Cardiac muscle cell (in vitro differentiated cells and primary cell): ENCODE data around the gene FAM222A. TPM values are rescaled to one million over a fixed set of nuclear protein-coding genes. Genes with fewer than 3 reads are reported as not detected.

ENCODE experiments used
- DNase-seq, 2 donors: peaks; one replicate each; pipeline versions ENCODE4 v3.0.0 to v3.0.0-alpha.2; 2010 to 2017; ENCODE audit warnings: low read depth in 1 of 2, low spot score in 1 of 2
- H3K27ac ChIP-seq: fragments of 200-600 bp; sonication (generic); 2 replicates; pipeline ENCODE4 v1.5.1; 2016
- H3K27me3 ChIP-seq: fragments of 200-600 bp; sonication (generic); 2 replicates; pipeline ENCODE4 v1.6.0; 2016; ENCODE audit warnings: control low read depth
- H3K36me3 ChIP-seq: fragments of 200-600 bp; sonication (generic); 2 replicates; pipeline ENCODE4 v1.5.1; 2016; ENCODE audit warnings: control low read depth
- H3K4me1 ChIP-seq: fragments of 200-600 bp; sonication (generic); 2 replicates; pipeline ENCODE4 v1.8.1; 2017; ENCODE audit warnings: low read depth, mild to moderate bottlenecking, mixed run types
- H3K4me3 ChIP-seq: fragments of 200-600 bp; sonication (generic); 2 replicates; pipeline ENCODE4 v1.5.1; 2016; ENCODE audit warnings: mild to moderate bottlenecking
- H3K9me3 ChIP-seq: fragments of 200-600 bp; sonication (generic); 2 replicates; pipeline ENCODE4 v1.5.1; 2017; ENCODE audit warnings: low read depth, mild to moderate bottlenecking, control low read depth
- polyA plus RNA-seq: library from polyadenylated mRNA; unstranded; fragments of >200 nt; fragmentation: Nextera tagmentation; extraction: Ambion mirVana; gene quantifications from 2 replicates; pipeline ENCODE4 v1.2.1, GENCODE V29; 2016
- total RNA-seq: library from RNA; depleted of rRNA; stranded (reverse); fragments of >200 nt; gene quantifications from 2 replicates; pipeline ENCODE4 v1.2.3, GENCODE V29; 2016
- TF ChIP-seq, protein P1 (sequence below): IDR thresholded peaks from 2 replicates; pipeline ENCODE4 v1.5.1; 2012; ENCODE audit warnings: low read depth, mild to moderate bottlenecking, low read length

FAM222A gene
- total and polyA plus RNA-seq, 2 experiments from 2014 or later = 25.4 to 42.9 TPM

DNA sequence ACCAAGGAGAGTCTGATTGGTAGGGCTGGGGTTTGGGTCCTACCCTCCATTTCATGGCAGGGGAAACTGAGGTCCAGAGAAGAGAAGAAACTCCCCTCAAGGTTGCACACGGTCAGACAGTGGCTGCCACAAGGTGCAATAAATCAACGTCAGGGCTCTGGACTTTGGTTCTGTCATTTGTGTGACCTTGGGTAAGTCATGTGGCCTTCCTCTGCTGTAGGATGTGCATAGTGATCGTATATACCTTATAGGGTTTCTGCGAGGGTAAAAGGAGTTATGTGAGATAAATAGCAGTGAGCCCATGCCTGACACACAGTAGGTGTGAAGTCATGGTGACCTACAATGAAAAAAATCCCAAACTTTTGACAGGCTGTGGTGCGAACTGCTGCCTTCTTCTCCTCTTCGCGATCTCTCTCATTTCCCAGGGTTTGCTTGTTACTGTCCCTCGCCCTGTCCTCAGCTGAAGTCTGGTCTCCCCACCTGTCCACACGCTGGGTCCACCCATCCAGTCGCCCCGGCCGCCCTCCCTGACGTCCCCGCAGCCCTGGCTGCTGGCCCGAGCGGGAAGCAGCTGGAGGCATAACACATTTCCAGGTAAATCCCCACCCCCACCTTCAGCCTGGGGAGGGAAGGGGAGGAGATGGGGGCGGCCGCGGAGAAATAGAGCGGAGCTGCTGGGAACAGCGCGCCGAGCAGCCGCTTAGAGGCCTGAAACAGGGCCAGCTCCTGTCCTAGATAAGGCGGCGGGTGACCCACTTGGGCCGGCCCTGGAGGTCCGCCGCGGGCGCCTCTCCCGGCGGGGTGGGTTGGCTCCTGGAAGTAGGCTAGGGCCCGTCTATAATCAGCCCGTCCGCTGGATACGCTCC, 1.8 kb upstream of the FAM222A start:
- Histone ChIP-seq H3K9me3 (no peaks in the 10 kb centered on the region), H3K4me1 (peaks cover 27% of the 10 kb centered on the region), H3K27me3 (no peaks in the 10 kb centered on the region), H3K4me3 (no peak overlapping the region), H3K27ac (no peak overlapping the region), H3K36me3 (no peaks in the 10 kb centered on the region)
- TF ChIP-seq, protein P1, sequence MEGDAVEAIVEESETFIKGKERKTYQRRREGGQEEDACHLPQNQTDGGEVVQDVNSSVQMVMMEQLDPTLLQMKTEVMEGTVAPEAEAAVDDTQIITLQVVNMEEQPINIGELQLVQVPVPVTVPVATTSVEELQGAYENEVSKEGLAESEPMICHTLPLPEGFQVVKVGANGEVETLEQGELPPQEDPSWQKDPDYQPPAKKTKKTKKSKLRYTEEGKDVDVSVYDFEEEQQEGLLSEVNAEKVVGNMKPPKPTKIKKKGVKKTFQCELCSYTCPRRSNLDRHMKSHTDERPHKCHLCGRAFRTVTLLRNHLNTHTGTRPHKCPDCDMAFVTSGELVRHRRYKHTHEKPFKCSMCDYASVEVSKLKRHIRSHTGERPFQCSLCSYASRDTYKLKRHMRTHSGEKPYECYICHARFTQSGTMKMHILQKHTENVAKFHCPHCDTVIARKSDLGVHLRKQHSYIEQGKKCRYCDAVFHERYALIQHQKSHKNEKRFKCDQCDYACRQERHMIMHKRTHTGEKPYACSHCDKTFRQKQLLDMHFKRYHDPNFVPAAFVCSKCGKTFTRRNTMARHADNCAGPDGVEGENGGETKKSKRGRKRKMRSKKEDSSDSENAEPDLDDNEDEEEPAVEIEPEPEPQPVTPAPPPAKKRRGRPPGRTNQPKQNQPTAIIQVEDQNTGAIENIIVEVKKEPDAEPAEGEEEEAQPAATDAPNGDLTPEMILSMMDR = no peak
- peak; percentile 15 to 55 for DNase-seq

DNA sequence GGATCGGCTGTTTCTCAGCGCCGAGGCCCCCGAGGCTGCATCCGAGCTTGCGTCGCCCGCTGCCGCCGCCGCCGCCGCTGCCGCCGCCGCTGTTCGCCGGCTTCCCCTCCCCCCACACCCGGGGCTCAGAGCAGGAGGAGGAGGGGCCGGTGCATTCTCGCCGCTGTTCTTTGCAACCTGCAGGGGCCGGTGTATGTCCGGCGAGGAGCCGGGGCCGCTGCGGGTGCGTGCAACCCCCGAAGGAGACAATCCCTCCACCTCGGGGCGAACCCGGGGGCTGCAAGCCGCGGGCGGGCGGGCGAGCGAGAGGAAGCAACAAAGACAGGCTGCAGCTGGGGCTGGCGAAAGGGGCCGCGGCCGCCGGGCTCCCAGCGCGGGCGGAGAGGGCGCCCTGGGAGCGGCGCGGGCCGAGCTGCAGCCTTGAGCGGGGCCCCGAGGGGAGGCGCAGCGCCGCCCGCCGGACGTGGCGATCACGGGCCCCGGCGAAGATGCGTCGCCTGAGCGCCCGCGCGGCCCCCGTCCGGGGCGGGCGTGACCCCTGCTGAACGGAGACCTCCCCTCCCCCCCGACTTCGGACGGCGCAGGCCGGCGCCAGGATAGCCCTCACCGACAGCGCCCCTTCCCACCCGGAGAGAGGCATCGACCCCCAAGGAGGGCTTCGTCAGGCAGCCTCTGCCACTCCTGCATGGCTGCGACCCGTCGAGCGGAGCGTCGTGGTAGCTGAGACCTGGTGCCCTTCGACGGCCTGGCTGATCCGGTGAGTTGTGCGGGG, 702 bp downstream of the FAM222A start:
- TF ChIP-seq, protein P1 = no peak
- peak; percentile 64 to 84 for DNase-seq
- peak overlapping the region; percentile 53 for H3K27ac ChIP-seq
- peaks cover 31% of the 10 kb centered on the region for H3K4me1 ChIP-seq
- no peaks in the 10 kb centered on the region for H3K27me3 ChIP-seq
- H3K36me3 ChIP-seq = no peaks in the 10 kb centered on the region
- no peaks in the 10 kb centered on the region for H3K9me3 ChIP-seq
- H3K4me3 ChIP-seq = peak overlapping the region; percentile 80

DNA sequence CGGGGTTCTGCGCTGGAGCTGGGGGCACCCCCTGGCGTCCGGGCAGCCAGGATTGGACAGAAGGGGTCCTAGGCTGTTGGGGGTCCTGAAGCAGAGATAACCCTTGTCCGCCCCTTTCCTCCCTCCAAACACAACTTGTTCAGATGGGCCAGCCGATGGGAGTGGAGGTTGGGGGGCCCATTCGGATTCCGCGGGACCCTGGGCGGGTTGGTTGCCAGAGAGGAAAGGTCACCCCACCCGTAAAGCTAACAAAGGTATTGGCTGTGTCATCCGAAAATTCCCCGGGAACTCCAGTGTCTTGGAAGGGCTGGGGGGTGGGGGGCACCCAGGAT, 1.3 kb downstream of the FAM222A start:
- DNase-seq = no peak
- Histone ChIP-seq H3K27me3 (no peaks in the 10 kb centered on the region), H3K9me3 (no peaks in the 10 kb centered on the region), H3K27ac (no peak overlapping the region), H3K4me3 (peak overlapping the region; percentile 80), H3K36me3 (no peaks in the 10 kb centered on the region), H3K4me1 (peaks cover 37% of the 10 kb centered on the region)
- TF ChIP-seq, protein P1 = no peak

DNA sequence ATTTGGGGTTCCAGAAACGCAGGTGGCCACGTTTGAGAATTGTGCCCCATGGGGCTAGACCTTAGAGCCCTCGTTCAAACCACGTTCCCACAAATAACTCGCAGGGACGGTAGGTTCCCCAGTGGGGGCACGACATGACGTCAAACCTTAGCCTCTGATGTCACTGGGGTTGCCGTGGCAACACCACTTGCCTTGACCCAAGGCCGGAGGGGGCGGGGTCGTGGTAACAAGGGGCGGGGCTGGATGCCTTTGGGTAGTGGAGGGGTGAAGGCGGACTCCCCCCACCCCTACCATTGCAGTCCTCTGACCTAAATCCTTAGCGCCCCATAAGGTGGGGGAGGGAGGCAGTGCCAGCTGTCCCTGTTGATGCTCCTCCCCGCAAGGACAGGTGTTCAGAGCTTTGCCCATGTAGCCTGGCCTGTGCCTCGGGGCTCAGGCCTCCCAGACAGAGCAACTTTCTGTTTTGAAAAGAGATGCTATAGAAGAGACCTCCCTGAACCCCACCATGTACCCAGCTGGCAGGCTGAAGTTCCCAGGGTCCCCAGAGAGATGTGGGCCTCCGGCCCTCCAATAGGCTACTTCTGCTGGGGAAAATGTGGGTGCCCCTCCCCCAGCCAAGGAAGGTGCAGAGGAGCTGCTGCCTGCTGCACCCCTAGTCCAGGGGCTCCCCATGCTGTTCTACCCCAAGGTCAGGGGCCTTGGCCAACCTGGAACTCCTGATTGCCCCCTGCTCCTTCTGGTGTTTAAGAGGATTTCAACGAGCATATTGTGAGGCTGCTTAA, 1.9 kb downstream of the FAM222A start:
- Histone ChIP-seq H3K4me3 (peak overlapping the region; percentile 80), H3K27ac (peak overlapping the region; percentile 71), H3K27me3 (no peaks in the 10 kb centered on the region), H3K36me3 (no peaks in the 10 kb centered on the region), H3K9me3 (no peaks in the 10 kb centered on the region), H3K4me1 (peaks cover 42% of the 10 kb centered on the region)
- TF ChIP-seq, protein P1 = no peak
- peak in 1 of 2 donors; percentile 20 for DNase-seq

DNA sequence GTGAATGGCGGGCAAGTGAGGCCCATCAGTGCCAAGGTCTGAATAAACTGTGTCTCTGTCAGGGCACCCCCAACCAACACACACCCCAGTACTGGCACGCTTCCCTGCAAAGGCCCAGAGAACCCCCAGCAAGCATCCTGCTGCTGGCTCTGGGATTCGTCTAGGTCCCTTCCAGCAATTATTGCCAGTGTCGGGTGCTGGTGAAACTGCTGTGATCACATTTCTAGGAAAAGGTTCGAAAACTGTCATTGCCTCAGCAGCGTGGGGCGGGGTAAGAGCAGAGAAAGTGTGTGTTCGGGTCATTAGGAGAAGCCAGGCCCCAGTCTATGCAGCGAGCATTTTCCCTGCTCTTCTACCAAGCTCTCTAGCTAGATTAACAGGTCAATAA, 2.5 kb downstream of the FAM222A start:
- H3K36me3 ChIP-seq = no peaks in the 10 kb centered on the region
- H3K27me3 ChIP-seq = no peaks in the 10 kb centered on the region
- no peak for DNase-seq
- TF ChIP-seq, protein P1 = no peak
- H3K4me3 ChIP-seq = no peak overlapping the region
- no peaks in the 10 kb centered on the region for H3K9me3 ChIP-seq
- peaks cover 44% of the 10 kb centered on the region for H3K4me1 ChIP-seq
- H3K27ac ChIP-seq = peak overlapping the region; percentile 71
